GM23338 (cell line): ENCODE measurements around the gene OCEL1. TPM values are rescaled to one million over a fixed set of nuclear protein-coding genes. Genes with fewer than 3 reads are reported as not detected.
"Not testable (repeated sequence)": the region's sequence is repeated elsewhere in the genome, so short reads cannot be mapped to it uniquely, and the experiment has no call there.

Experiments used
- ATAC-seq: fragments of 200-7000 bp; cut with Tn5 transposase; 3 replicates; pipeline ENCODE4 v1.9.1; 2020
- DNase-seq: peaks from one replicate; pipeline ENCODE4 v3.0.0-alpha.2; 2015; ENCODE audit warnings: low spot score
- H2AFZ ChIP-seq: fragments of 200-600 bp; sonication (generic); 2 replicates; pipeline ENCODE4 v1.8.0; 2016; ENCODE audit warnings: antibody characterized with exemption, mild to moderate bottlenecking, moderate library complexity
- H3F3A ChIP-seq: fragments of 200-600 bp; sonication (generic); replicated peaks from 2 replicates; pipeline ENCODE4 v1.8.0; 2017; ENCODE audit warnings: antibody characterized with exemption, mixed run types, low read depth
- H3K27ac ChIP-seq: fragments of 200-600 bp; sonication (generic); 2 replicates; pipeline ENCODE4 v1.6.1; 2016; ENCODE audit warnings: low read depth
- H3K27me3 ChIP-seq: fragments of 200-600 bp; sonication (generic); 2 replicates; pipeline ENCODE4 v1.8.0; 2016; ENCODE audit warnings: mild to moderate bottlenecking, mixed run types, moderate library complexity; ENCODE audit not compliant: insufficient read depth
- H3K36me3 ChIP-seq: fragments of 200-600 bp; sonication (generic); 2 replicates; pipeline ENCODE4 v1.8.0; 2016; ENCODE audit warnings: mild to moderate bottlenecking; ENCODE audit not compliant: insufficient read depth
- H3K4me1 ChIP-seq: fragments of 200-600 bp; sonication (generic); 2 replicates; pipeline ENCODE4 v1.8.0; 2016; ENCODE audit warnings: mild to moderate bottlenecking, moderate library complexity; ENCODE audit not compliant: insufficient read depth
- H3K4me2 ChIP-seq: fragments of 200-600 bp; sonication (generic); 2 replicates; pipeline ENCODE4 v1.7.1; 2017; ENCODE audit warnings: mixed run types
- H3K4me3 ChIP-seq: fragments of 200-600 bp; sonication (generic); 2 replicates; pipeline ENCODE4 v1.6.1; 2016; ENCODE audit warnings: mixed run types
- H3K79me2 ChIP-seq: fragments of 200-600 bp; sonication (generic); replicated peaks from 2 replicates; pipeline ENCODE4 v1.8.0; 2017; ENCODE audit warnings: mild to moderate bottlenecking; ENCODE audit not compliant: insufficient read depth
- H3K9me2 ChIP-seq: fragments of 200-600 bp; sonication (generic); 2 replicates; pipeline ENCODE4 v1.8.0; 2017; ENCODE audit not compliant: insufficient read depth
- H4K20me1 ChIP-seq: fragments of 200-600 bp; sonication (generic); replicated peaks from 2 replicates; pipeline ENCODE4 v1.8.0; 2017; ENCODE audit warnings: mild to moderate bottlenecking; ENCODE audit not compliant: insufficient read depth
- H3K27ac Mint-ChIP-seq: 2 replicates; pipeline ENCODE4 v1.8.0; 2020; ENCODE audit warnings: inconsistent platforms, mild to moderate bottlenecking, moderate library complexity, mixed read lengths
- H3K27me3 Mint-ChIP-seq: 3 replicates; pipeline ENCODE4 v1.8.0; 2022; ENCODE audit warnings: low read depth, mild to moderate bottlenecking, moderate library complexity, mixed read lengths, inconsistent platforms; ENCODE audit not compliant: insufficient read depth, poor library complexity
- H3K36me3 Mint-ChIP-seq: 3 replicates; pipeline ENCODE4 v1.8.0; 2021; ENCODE audit warnings: low read depth, mild to moderate bottlenecking, inconsistent platforms, moderate library complexity, mixed read lengths
- H3K4me1 Mint-ChIP-seq: 3 replicates; pipeline ENCODE4 v1.8.0; 2020; ENCODE audit warnings: mild to moderate bottlenecking, inconsistent platforms, mixed read lengths
- H3K4me3 Mint-ChIP-seq: 3 replicates; pipeline ENCODE4 v1.8.0; 2021; ENCODE audit warnings: moderate library complexity, mild to moderate bottlenecking, inconsistent platforms, mixed read lengths
- H3K9me3 Mint-ChIP-seq: 3 replicates; pipeline ENCODE4 v1.8.0; 2020; ENCODE audit warnings: moderate library complexity, mild to moderate bottlenecking, inconsistent platforms, mixed read lengths
- ETS1 ChIP-seq: IDR thresholded peaks from 2 replicates; pipeline ENCODE4 v1.6.1; 2016; ENCODE audit warnings: antibody characterized with exemption
- EZH2phosphoT487 ChIP-seq: fragments of 200-600 bp; sonication (generic); IDR thresholded peaks from one replicate; pipeline ENCODE4 v1.8.1; 2018; ENCODE audit warnings: antibody characterized with exemption; ENCODE audit not compliant: unreplicated experiment
- JUNB ChIP-seq: IDR thresholded peaks from one replicate; pipeline ENCODE4 v1.6.1; 2016; ENCODE audit warnings: antibody characterized with exemption; ENCODE audit not compliant: unreplicated experiment
- ZNF331 ChIP-seq: fragments of 250-450 bp; sonication (Bioruptor Pico); IDR thresholded peaks from 2 replicates; pipeline ENCODE4 v1.5.0; 2020; ENCODE audit warnings: low read depth, mild to moderate bottlenecking, moderate library complexity
- ZNF462 ChIP-seq: fragments of 250-450 bp; sonication (Bioruptor Pico); IDR thresholded peaks from 2 replicates; pipeline ENCODE4 v1.5.0; 2020; ENCODE audit warnings: mild to moderate bottlenecking, moderate library complexity
- polyA plus RNA-seq: library from polyadenylated mRNA; unstranded; fragments of >200 nt; fragmentation: Nextera tagmentation; extraction: Ambion mirVana; gene quantifications from 2 replicates; pipeline ENCODE4 v1.2.1, GENCODE V29; 2016
- total RNA-seq: library from RNA; depleted of rRNA; stranded (reverse); fragments of >200 nt; shearing (Covaris generic); gene quantifications from 2 replicates; pipeline ENCODE4 v1.2.3, GENCODE V29; 2014

Gene OCEL1
- total and polyA plus RNA-seq, 2 experiments from 2014 or later = 12.7 to 47.4 TPM

GRCh38 chr19:17184371-17184841, 41.6 kb upstream of the OCEL1 start (continued):
- no peak for TF ChIP-seq ZNF462 (CRISPR knock-in tag)

GRCh38 chr19:17185590-17185989, 40.4 kb upstream of the OCEL1 start:
- no peak overlapping the region for H3K4me2 ChIP-seq
- no peak overlapping the region for H3K27ac Mint-ChIP-seq
- peaks cover 4% of the 10 kb centered on the region; the same call in 1 of the 2 replicates for H3K36me3 ChIP-seq
- no peak overlapping the region for H3K4me3 Mint-ChIP-seq
- H3K9me3 Mint-ChIP-seq = no peaks in the 10 kb centered on the region
- H3K27ac ChIP-seq = no peak overlapping the region
- H3K9me2 ChIP-seq = no peaks in the 10 kb centered on the region
- no peaks in the 10 kb centered on the region for H3K79me2 ChIP-seq
- peaks cover 12% of the 10 kb centered on the region for H3K27me3 Mint-ChIP-seq
- peaks cover 11% of the 10 kb centered on the region for H3K4me1 Mint-ChIP-seq
- H4K20me1 ChIP-seq = no peaks in the 10 kb centered on the region; the same call in none of the 2 replicates
- no peaks in the 10 kb centered on the region for H3K27me3 ChIP-seq
- DNase-seq (no peak), ATAC-seq (no peak)
- H3K36me3 Mint-ChIP-seq = peaks cover 34% of the 10 kb centered on the region
- H2AFZ ChIP-seq = no peak overlapping the region
- TF ChIP-seq ETS1 (no peak), JUNB (no peak), ZNF331 (no peak), EZH2phosphoT487 (no peak)
- H3F3A ChIP-seq = peaks cover 6% of the 10 kb centered on the region
- H3K4me1 ChIP-seq = no peaks in the 10 kb centered on the region
- H3K4me3 ChIP-seq = no peak overlapping the region

GRCh38 chr19:17191736-17192135, 34.3 kb upstream of the OCEL1 start:
- not testable (repeated sequence) for H4K20me1 ChIP-seq, H3K4me3 Mint-ChIP-seq, H3K9me2 ChIP-seq, H3K27ac Mint-ChIP-seq, H3K4me1 Mint-ChIP-seq, H2AFZ ChIP-seq, ATAC-seq, DNase-seq, H3K79me2 ChIP-seq, H3F3A ChIP-seq, H3K9me3 Mint-ChIP-seq, H3K4me3 ChIP-seq, H3K27ac ChIP-seq, H3K27me3 ChIP-seq, H3K4me2 ChIP-seq, H3K27me3 Mint-ChIP-seq, H3K4me1 ChIP-seq
- H3K36me3 Mint-ChIP-seq = peaks cover 44% of the 10 kb centered on the region
- peaks cover 13% of the 10 kb centered on the region for H3K36me3 ChIP-seq
